Adrenal gland (tissue), 12 donors: ENCODE measurements around the gene MAGI1. TPM values are rescaled to one million over a fixed set of nuclear protein-coding genes. Genes with fewer than 3 reads are reported as not detected.

Experiments
- DNase-seq, 7 donors: peaks; one replicate each; pipeline ENCODE4 v3.0.0-alpha.2; 2019 to 2020
- H3K27ac ChIP-seq, 5 donors: fragments of 200-600 bp; sonication (generic) in 4 of 5; 1 replicate in 3 of 5; 2 replicates in 2 of 5; pipeline versions ENCODE4 v1.5.1 to v1.8.0; 2016 to 2020; ENCODE audit warnings: mild to moderate bottlenecking in 1 of 5
- H3K27me3 ChIP-seq: fragments of 200-600 bp; 2 replicates; pipeline ENCODE4 v1.8.0; 2021
- H3K36me3 ChIP-seq, 2 donors: fragments of 200-600 bp; replicated peaks in 1 of 2; 1 replicate in 1 of 2; 2 replicates in 1 of 2; pipeline versions ENCODE4 v1.5.1 to v1.8.0; 2018 to 2022
- H3K4me1 ChIP-seq, 2 donors: fragments of 200-600 bp; replicated peaks in 1 of 2; 1 replicate in 1 of 2; 2 replicates in 1 of 2; pipeline versions ENCODE4 v1.5.1 to v1.8.0; 2018 to 2021
- H3K4me3 ChIP-seq, 4 donors: fragments of 200-600 bp; sonication (generic) in 3 of 4; one replicate each; pipeline ENCODE4 v1.5.1; 2016 to 2018
- H3K9me3 ChIP-seq, 3 donors: fragments of 200-600 bp; sonication (generic) in 1 of 3; replicated peaks in 1 of 3; 1 replicate in 2 of 3; 2 replicates in 1 of 3; pipeline versions ENCODE4 v1.5.1 to v1.8.0; 2016 to 2021
- CTCF ChIP-seq, 6 experiments: fragments of 450-650 bp in 4 of 6; fragments of 200-600 bp in 2 of 6; sonication (generic) in 1 of 6; IDR thresholded peaks; 1 replicate in 5 of 6; 2 replicates in 1 of 6; pipeline versions ENCODE4 v1.5.1 to v1.8.0; 2016 to 2021; ENCODE audit warnings: antibody characterized with exemption in 6 of 6, mild to moderate bottlenecking in 2 of 6, moderate library complexity in 1 of 6
- POLR2A ChIP-seq, 2 donors: fragments of 450-650 bp; IDR thresholded peaks; one replicate each; pipeline ENCODE4 v1.6.1; 2017; ENCODE audit warnings: antibody characterized with exemption in 2 of 2, mild to moderate bottlenecking in 2 of 2, moderate library complexity in 1 of 2
- WGBS, 4 donors: extraction: QIAGEN DNeasy Blood & Tissue Kit in 2 of 4; methylation state at CpG; one replicate each; pipeline versions ENCODE4 v1.1.5 to v1.1.7; 2013 to 2017; 5-methylcytosine and 5-hydroxymethylcytosine counted together
- intact Hi-C, 2 donors: fragments of 100-400 bp; cut with DNase I; formaldehyde crosslinking; loops; one replicate each; pipeline versions ENCODE4 v1.14.1 to v1.15.0; 2022 to 2023
- polyA plus RNA-seq, 3 donors: library from polyadenylated mRNA; stranded (reverse); fragments of 200-250 nt in 2 of 3; fragments of 350-450 nt in 1 of 3; fragmentation: Illumina TruSeq in 1 of 3; extraction: RNeasy Lipid Tissue Mini Kit (QIAGEN cat#74804) in 1 of 3; gene quantifications; one replicate each; pipeline ENCODE4 v1.2.3, GENCODE V29; 2013 to 2014
- total RNA-seq, 9 donors: library from RNA; depleted of rRNA in 4 of 9; stranded (reverse); fragments of >200 nt in 4 of 9; fragments of 120-200 nt in 1 of 9; fragmentation: NEBNext Ultra II Directional in 1 of 9; extraction: Animal tissue kit (Norgen Biotek cat#: 25700) in 1 of 9; gene quantifications; one replicate each; pipeline versions ENCODE4 v1.1.0 to v1.2.4, GENCODE V29; 2013 to 2023
- donor health status: healthy with polysubstance abuse.
- donor health status: Bipolar disorder and iron deficiency.
- donor health status: DM: yes; HTN: yes; CAD: no.
- donor health status: DM: no; HTN: no; CAD: no.
- donor health status: DM: no; HTN: no; CAD: no.
- donor health status: DM: yes; HTN: yes; CAD: no.

Gene MAGI1
- total and polyA plus RNA-seq, 12 donors: 4.8 to 31.6 (median 18.5) TPM

- no peaks in the 10 kb centered on the region for H3K4me1 ChIP-seq
- intact Hi-C loops: no loop called here
- WGBS, 4 donors: 95 to 100% (median 98%) methylated on average over 2 of the region's 2 CpGs
- TF ChIP-seq POLR2A (IDR thresholded peaks at IDR 0.05): no peak
- TF ChIP-seq CTCF (IDR thresholded peaks at IDR 0.05): no peak
- H3K9me3 ChIP-seq: no peaks in the 10 kb centered on the region
- H3K4me3 ChIP-seq: no peak overlapping the region
- no peak for DNase-seq
- H3K27ac ChIP-seq: no peak overlapping the region
- no peaks in the 10 kb centered on the region for H3K36me3 ChIP-seq
- H3K27me3 ChIP-seq: no peaks in the 10 kb centered on the region
Observed at GRCh38 chr3:65939801-65940246, 98.9 kb downstream of the MAGI1 start.

GRCh38 chr3:65939184-65939583 lies 99.5 kb downstream of the MAGI1 start:
- H3K27me3 ChIP-seq: no peaks in the 10 kb centered on the region
- 85 to 95% (median 90%) methylated on average over 2 of the region's 2 CpGs for WGBS, 4 donors
- no peaks in the 10 kb centered on the region for H3K4me1 ChIP-seq
- intact Hi-C loops: no loop called here
- no peak for DNase-seq
- no peaks in the 10 kb centered on the region for H3K9me3 ChIP-seq
- no peak overlapping the region for H3K27ac ChIP-seq
- H3K36me3 ChIP-seq: no peaks in the 10 kb centered on the region
- TF ChIP-seq POLR2A (IDR thresholded peaks at IDR 0.05): no peak
- no peak for TF ChIP-seq CTCF (IDR thresholded peaks at IDR 0.05)
- no peak overlapping the region for H3K4me3 ChIP-seq

GRCh38 chr3:65938676-65939075 lies 100.0 kb downstream of the MAGI1 start:
- Histone ChIP-seq H3K4me1 (no peaks in the 10 kb centered on the region), H3K27ac (no peak overlapping the region), H3K36me3 (no peaks in the 10 kb centered on the region), H3K4me3 (no peak overlapping the region), H3K27me3 (no peaks in the 10 kb centered on the region), H3K9me3 (no peaks in the 10 kb centered on the region)
- DNase-seq: no peak
- no peak for TF ChIP-seq CTCF (IDR thresholded peaks at IDR 0.05)
- TF ChIP-seq POLR2A (IDR thresholded peaks at IDR 0.05): no peak
- intact Hi-C loops: no loop called here
- 82 to 88% (median 86%) methylated on average over 4 of the region's 4 CpGs for WGBS, 4 donors

- no peak for DNase-seq
- Histone ChIP-seq H3K4me3 (no peak overlapping the region), H3K4me1 (no peaks in the 10 kb centered on the region), H3K27me3 (no peaks in the 10 kb centered on the region), H3K27ac (no peak overlapping the region), H3K9me3 (no peaks in the 10 kb centered on the region), H3K36me3 (no peaks in the 10 kb centered on the region)
- TF ChIP-seq POLR2A (IDR thresholded peaks at IDR 0.05): no peak
- TF ChIP-seq CTCF (IDR thresholded peaks at IDR 0.05): no peak
- 79 to 94% (median 85%) methylated on average over 1 of the region's 1 CpG for WGBS, 4 donors
- intact Hi-C loops: no loop called here
Observed at GRCh38 chr3:65938147-65938546, 100.6 kb downstream of the MAGI1 start.
